Smooth muscle cell (in vitro differentiated cells): ENCODE results near the gene ACADL. TPM values are rescaled to one million over a fixed set of nuclear protein-coding genes. Genes with fewer than 3 reads are reported as not detected.
A peak's percentile ranks its signal among the peaks of the same experiment; 100 is the strongest.

ENCODE experiments used
- DNase-seq: peaks from one replicate; lab custom pipeline; 2025; ENCODE audit not compliant: unreplicated experiment; lab: John Stamatoyannopoulos, UW
- H2AFZ ChIP-seq: fragments of 200-600 bp; sonication (generic); 2 replicates; pipeline ENCODE4 v1.6.0; 2016; ENCODE audit warnings: antibody characterized with exemption, low read depth, mild to moderate bottlenecking
- H3F3A ChIP-seq: fragments of 200-600 bp; sonication (generic); 2 replicates; pipeline ENCODE4 v1.6.0; 2017; ENCODE audit warnings: antibody characterized with exemption, low read depth
- H3K27ac ChIP-seq: fragments of 200-600 bp; sonication (generic); 2 replicates; pipeline ENCODE4 v1.5.1; 2016; ENCODE audit warnings: low read depth, mild to moderate bottlenecking
- H3K27me3 ChIP-seq: fragments of 200-600 bp; sonication (generic); 2 replicates; pipeline ENCODE4 v1.6.1; 2016; ENCODE audit warnings: low read depth, mild to moderate bottlenecking
- H3K36me3 ChIP-seq: fragments of 200-600 bp; sonication (generic); 2 replicates; pipeline ENCODE4 v1.5.1; 2016; ENCODE audit warnings: low read depth
- H3K4me1 ChIP-seq: fragments of 200-600 bp; sonication (generic); 2 replicates; pipeline ENCODE4 v1.5.1; 2016; ENCODE audit warnings: low read depth
- H3K4me2 ChIP-seq: fragments of 200-600 bp; sonication (generic); 2 replicates; pipeline ENCODE4 v1.6.0; 2016; ENCODE audit warnings: mild to moderate bottlenecking
- H3K4me3 ChIP-seq: fragments of 200-600 bp; sonication (generic); 2 replicates; pipeline ENCODE4 v1.5.1; 2016; ENCODE audit warnings: mild to moderate bottlenecking
- H3K79me2 ChIP-seq: fragments of 200-600 bp; sonication (generic); 2 replicates; pipeline ENCODE4 v1.6.0; 2016; ENCODE audit warnings: low read depth, mild to moderate bottlenecking
- H3K9ac ChIP-seq: fragments of 200-600 bp; sonication (generic); 2 replicates; pipeline ENCODE4 v1.6.0; 2016; ENCODE audit warnings: low read depth
- H3K9me3 ChIP-seq: fragments of 200-600 bp; sonication (generic); replicated peaks from 2 replicates; pipeline ENCODE4 v1.5.1; 2016; ENCODE audit warnings: low read depth
- H4K20me1 ChIP-seq: fragments of 200-600 bp; sonication (generic); 2 replicates; pipeline ENCODE4 v1.6.0; 2016; ENCODE audit warnings: low read depth
- WGBS: methylation state at CpG from one replicate; pipeline ENCODE4 v1.1.7; 2016; ENCODE audit warnings: low lambda C conversion rate; 5-methylcytosine and 5-hydroxymethylcytosine counted together
- polyA plus RNA-seq: library from polyadenylated mRNA; unstranded; fragments of >200 nt; fragmentation: Nextera tagmentation; extraction: Ambion mirVana; gene quantifications from 2 replicates; pipeline ENCODE4 v1.2.1, GENCODE V29; 2016
- total RNA-seq: library from RNA; depleted of rRNA; stranded (reverse); fragments of >200 nt; gene quantifications from 2 replicates; pipeline ENCODE4 v1.2.3, GENCODE V29; 2014
- TF ChIP-seq, protein P1 (sequence below): fragments of 200-600 bp; sonication (generic); IDR thresholded peaks from 2 replicates; pipeline ENCODE4 v1.5.1; 2017; ENCODE audit warnings: borderline replicate concordance, mild to moderate bottlenecking, antibody characterized with exemption; ENCODE audit not compliant: insufficient read depth, poor library complexity, severe bottlenecking

Gene ACADL
- total and polyA plus RNA-seq, 2 experiments from 2014 or later = 1.3 to 6.2 TPM

DNA sequence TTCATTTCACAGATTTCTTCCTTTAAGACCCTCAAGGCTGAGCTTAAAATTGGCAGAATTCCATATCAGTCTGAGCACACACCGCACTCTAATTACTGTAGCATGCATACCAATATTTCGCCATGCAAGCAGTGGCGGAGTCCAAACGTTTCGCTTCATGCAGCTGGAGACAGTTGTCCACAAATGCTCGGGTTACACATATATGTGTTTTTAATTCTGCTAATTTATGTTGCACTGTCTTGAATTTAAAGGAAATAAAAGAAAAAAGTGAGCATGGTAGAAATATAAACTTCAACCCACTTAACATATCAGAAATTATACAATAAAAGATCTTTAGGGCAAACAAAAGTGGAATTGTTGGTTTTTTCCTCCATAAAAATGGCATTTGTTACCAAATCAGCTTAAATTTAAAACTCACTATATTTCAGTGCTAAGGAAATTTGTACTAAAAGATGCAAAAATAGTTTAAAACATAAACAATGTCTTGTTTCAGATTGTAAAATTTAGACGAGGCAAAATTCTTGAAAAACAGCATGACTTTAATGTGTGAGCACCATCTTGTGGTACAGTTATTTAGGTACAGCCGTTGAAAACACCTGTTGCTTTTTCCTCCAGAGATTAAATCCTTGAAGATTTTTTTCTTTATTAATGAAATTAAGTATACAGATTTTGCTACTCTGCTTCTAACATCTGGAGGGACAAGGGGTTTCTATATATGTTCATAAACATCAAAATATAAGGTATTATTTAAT is 30.0 kb downstream of the ACADL start:
- Histone ChIP-seq H3F3A (no peaks in the 10 kb centered on the region), H3K4me2 (peak overlapping the region; percentile 19), H3K9ac (no peak overlapping the region), H2AFZ (no peak overlapping the region), H3K27ac (no peak overlapping the region), H3K4me1 (peaks cover 3% of the 10 kb centered on the region), H3K36me3 (no peaks in the 10 kb centered on the region), H3K4me3 (peak overlapping the region; percentile 36), H3K79me2 (no peaks in the 10 kb centered on the region), H3K27me3 (no peaks in the 10 kb centered on the region), H4K20me1 (no peaks in the 10 kb centered on the region), H3K9me3 (no peaks in the 10 kb centered on the region)
- 66% methylated on average over 8 of the region's 8 CpGs for WGBS
- TF ChIP-seq, protein P1, sequence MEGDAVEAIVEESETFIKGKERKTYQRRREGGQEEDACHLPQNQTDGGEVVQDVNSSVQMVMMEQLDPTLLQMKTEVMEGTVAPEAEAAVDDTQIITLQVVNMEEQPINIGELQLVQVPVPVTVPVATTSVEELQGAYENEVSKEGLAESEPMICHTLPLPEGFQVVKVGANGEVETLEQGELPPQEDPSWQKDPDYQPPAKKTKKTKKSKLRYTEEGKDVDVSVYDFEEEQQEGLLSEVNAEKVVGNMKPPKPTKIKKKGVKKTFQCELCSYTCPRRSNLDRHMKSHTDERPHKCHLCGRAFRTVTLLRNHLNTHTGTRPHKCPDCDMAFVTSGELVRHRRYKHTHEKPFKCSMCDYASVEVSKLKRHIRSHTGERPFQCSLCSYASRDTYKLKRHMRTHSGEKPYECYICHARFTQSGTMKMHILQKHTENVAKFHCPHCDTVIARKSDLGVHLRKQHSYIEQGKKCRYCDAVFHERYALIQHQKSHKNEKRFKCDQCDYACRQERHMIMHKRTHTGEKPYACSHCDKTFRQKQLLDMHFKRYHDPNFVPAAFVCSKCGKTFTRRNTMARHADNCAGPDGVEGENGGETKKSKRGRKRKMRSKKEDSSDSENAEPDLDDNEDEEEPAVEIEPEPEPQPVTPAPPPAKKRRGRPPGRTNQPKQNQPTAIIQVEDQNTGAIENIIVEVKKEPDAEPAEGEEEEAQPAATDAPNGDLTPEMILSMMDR = peak; percentile 73
- DNase-seq = no peak

- H3K27ac ChIP-seq = no peak overlapping the region
- no peak overlapping the region for H3K9ac ChIP-seq
- no peaks in the 10 kb centered on the region for H3K27me3 ChIP-seq
- peaks cover 7% of the 10 kb centered on the region for H3K9me3 ChIP-seq
- no peaks in the 10 kb centered on the region for H3F3A ChIP-seq
- no peak overlapping the region for H3K4me2 ChIP-seq
- H2AFZ ChIP-seq = no peak overlapping the region
- no peaks in the 10 kb centered on the region for H3K79me2 ChIP-seq
- no peak overlapping the region for H3K4me3 ChIP-seq
- TF ChIP-seq, protein P1 = no peak
- H3K36me3 ChIP-seq = no peaks in the 10 kb centered on the region
- no peaks in the 10 kb centered on the region for H4K20me1 ChIP-seq
- 80% methylated on average over 4 of the region's 4 CpGs for WGBS
- no peaks in the 10 kb centered on the region for H3K4me1 ChIP-seq
- no peak for DNase-seq
Observed at GRCh38 chr2:210190345-210190744, 34.9 kb downstream of the ACADL start.

- Histone ChIP-seq H4K20me1 (no peaks in the 10 kb centered on the region), H3K79me2 (no peaks in the 10 kb centered on the region), H3K4me3 (no peak overlapping the region), H3K27ac (no peak overlapping the region), H3K36me3 (no peaks in the 10 kb centered on the region), H3K27me3 (no peaks in the 10 kb centered on the region), H3K9ac (no peak overlapping the region), H2AFZ (no peak overlapping the region), H3F3A (no peaks in the 10 kb centered on the region), H3K4me1 (no peaks in the 10 kb centered on the region), H3K4me2 (no peak overlapping the region), H3K9me3 (peaks cover 8% of the 10 kb centered on the region)
- 79% methylated on average over 1 of the region's 1 CpG for WGBS
- TF ChIP-seq, protein P1 = no peak
- no peak for DNase-seq
Observed at GRCh38 chr2:210189452-210190138, 35.7 kb downstream of the ACADL start.

GRCh38 chr2:210188755-210189154 is 36.5 kb downstream of the ACADL start:
- Histone ChIP-seq H3K9ac (no peak overlapping the region), H3K27ac (no peak overlapping the region), H3F3A (no peaks in the 10 kb centered on the region), H3K4me3 (no peak overlapping the region), H3K36me3 (no peaks in the 10 kb centered on the region), H4K20me1 (no peaks in the 10 kb centered on the region), H3K9me3 (peaks cover 8% of the 10 kb centered on the region), H3K27me3 (no peaks in the 10 kb centered on the region), H3K4me2 (no peak overlapping the region), H3K79me2 (no peaks in the 10 kb centered on the region), H2AFZ (no peak overlapping the region), H3K4me1 (no peaks in the 10 kb centered on the region)
- WGBS = 72% methylated on average over 2 of the region's 2 CpGs
- no peak for DNase-seq
- TF ChIP-seq, protein P1 = no peak
